H1 (cell line): ENCODE results near the gene PILRB. TPM values are rescaled to one million over a fixed set of nuclear protein-coding genes. Genes with fewer than 3 reads are reported as not detected.

Source experiments
- CTCF ChIA-PET: fragments of 300-600 bp; sonication (Branson Sonifier 250); formaldehyde crosslinking; loops from one replicate; lab custom pipeline; 2021; ENCODE audit not compliant: partially characterized antibody; lab: Charles Lee
- POLR2A ChIA-PET: fragments of 300-600 bp; sonication (Branson Sonifier 250); formaldehyde crosslinking; loops from one replicate; lab custom pipeline; 2021; ENCODE audit warnings: inconsistent platforms; ENCODE audit not compliant: partially characterized antibody; lab: Charles Lee
- DNase-seq, 2 experiments: peaks; one replicate each; pipeline versions ENCODE4 v3.0.0 to v3.0.0-alpha.2; 2010 to 2022; ENCODE audit warnings: low spot score in 2 of 2, low read depth in 1 of 2, mixed read lengths in 1 of 2
- FAIRE-seq: peaks from 2 replicates; lab custom pipeline; 2011; peaks lifted over from hg19 to GRCh38; lab: Jason Lieb, UNC
- H2AFZ ChIP-seq: 2 replicates; pipeline ENCODE4 v1.8.1; 2012; ENCODE audit warnings: low read length, inconsistent platforms
- H2AK5ac ChIP-seq: 2 replicates; pipeline ENCODE4 v1.6.1; 2013; ENCODE audit warnings: low read depth, low read length
- H2BK120ac ChIP-seq: replicated peaks from 2 replicates; pipeline ENCODE3; 2013; ENCODE audit warnings: low read depth, low read length, inconsistent platforms
- H2BK12ac ChIP-seq: 2 replicates; pipeline ENCODE4 v1.6.1; 2013; ENCODE audit warnings: low read depth, low read length
- H2BK15ac ChIP-seq: 2 replicates; pipeline ENCODE4 v1.6.1; 2013; ENCODE audit warnings: low read length
- H2BK20ac ChIP-seq: 2 replicates; pipeline ENCODE4 v1.6.1; 2013; ENCODE audit warnings: low read length
- H2BK5ac ChIP-seq: 2 replicates; pipeline ENCODE4 v1.6.1; 2013; ENCODE audit warnings: low read depth, low read length
- H3K14ac ChIP-seq: 2 replicates; pipeline ENCODE4 v1.6.1; 2013; ENCODE audit warnings: inconsistent platforms; ENCODE audit not compliant: insufficient read length
- H3K18ac ChIP-seq: 2 replicates; pipeline ENCODE4 v1.6.1; 2013; ENCODE audit warnings: low read length; ENCODE audit errors: extremely low read depth
- H3K23ac ChIP-seq: 2 replicates; pipeline ENCODE4 v1.6.1; 2013; ENCODE audit warnings: inconsistent platforms; ENCODE audit not compliant: insufficient read length
- H3K23me2 ChIP-seq: 2 replicates; pipeline ENCODE4 v1.6.1; 2013; ENCODE audit warnings: low read depth, low read length
- H3K27ac ChIP-seq: 2 replicates; pipeline ENCODE4 v1.6.1; 2011; ENCODE audit warnings: low read depth, low read length, inconsistent platforms
- H3K27me3 ChIP-seq, 4 experiments: replicated peaks in 1 of 4; 1 replicate in 1 of 4; 2 replicates in 3 of 4; pipeline versions ENCODE4 v1.6.1 to v1.8.1; 2011 to 2013; ENCODE audit warnings: low read length in 3 of 4, mild to moderate bottlenecking in 3 of 4, inconsistent platforms in 2 of 4, mixed read lengths in 2 of 4, moderate library complexity in 1 of 4; ENCODE audit not compliant: control insufficient read depth in 3 of 4, insufficient read depth in 3 of 4; ENCODE audit errors: extremely low read depth in 1 of 4
- H3K36me3 ChIP-seq, 4 experiments: 2 replicates each; pipeline versions ENCODE4 v1.6.1 to v1.8.1; 2011 to 2013; ENCODE audit warnings: mild to moderate bottlenecking in 4 of 4, low read length in 3 of 4, moderate library complexity in 2 of 4, control low read depth in 1 of 4, inconsistent platforms in 1 of 4; ENCODE audit not compliant: insufficient read depth in 4 of 4, control insufficient read depth in 2 of 4
- H3K4ac ChIP-seq: replicated peaks from 2 replicates; pipeline ENCODE3; 2013; ENCODE audit warnings: low read length, low read depth, mixed read lengths, inconsistent platforms; ENCODE audit not compliant: insufficient read length
- H3K4me1 ChIP-seq, 4 experiments: replicated peaks in 1 of 4; 1 replicate in 1 of 4; 2 replicates in 3 of 4; pipeline versions ENCODE4 v1.6.1 to v1.8.1; 2011 to 2013; ENCODE audit warnings: low read length in 3 of 4, inconsistent platforms in 2 of 4, mixed read lengths in 1 of 4; ENCODE audit not compliant: insufficient read depth in 4 of 4, control insufficient read depth in 3 of 4
- H3K4me2 ChIP-seq, 2 experiments: 2 replicates each; pipeline versions ENCODE4 v1.6.1 to v1.8.1; 2011 to 2013; ENCODE audit warnings: low read depth in 2 of 2, low read length in 2 of 2, control low read depth in 1 of 2, inconsistent platforms in 1 of 2, mild to moderate bottlenecking in 1 of 2; ENCODE audit not compliant: insufficient read depth in 1 of 2
- H3K4me3 ChIP-seq, 4 experiments: fragments of 200-600, 300-600 bp in 1 of 4; sonication (generic), shearing (Covaris generic), sonication (Bioruptor Twin) in 1 of 4; 2 replicates each; pipeline versions ENCODE4 v1.5.1 to v1.8.1; 2011 to 2016; ENCODE audit warnings: low read length in 4 of 4, low read depth in 3 of 4, control low read depth in 2 of 4, inconsistent platforms in 2 of 4, mild to moderate bottlenecking in 2 of 4, mixed read lengths in 1 of 4, moderate library complexity in 1 of 4; ENCODE audit not compliant: insufficient read depth in 2 of 4; ENCODE audit errors: extremely low read depth in 1 of 4
- H3K56ac ChIP-seq: replicated peaks from 2 replicates; pipeline ENCODE3; 2013; ENCODE audit warnings: low read depth, mild to moderate bottlenecking, mixed read lengths, low read length, inconsistent platforms; ENCODE audit not compliant: insufficient read length
- H3K79me1 ChIP-seq: 2 replicates; pipeline ENCODE4 v1.6.1; 2013; ENCODE audit warnings: low read depth, low read length, control low read depth
- H3K79me2 ChIP-seq, 2 experiments: 2 replicates each; pipeline versions ENCODE4 v1.6.1 to v1.8.1; 2012 to 2013; ENCODE audit warnings: low read length in 2 of 2, mild to moderate bottlenecking in 2 of 2, inconsistent platforms in 1 of 2; ENCODE audit not compliant: insufficient read depth in 2 of 2, control insufficient read depth in 1 of 2
- H3K9ac ChIP-seq, 4 experiments: replicated peaks in 1 of 4; 1 replicate in 1 of 4; 2 replicates in 3 of 4; pipeline versions ENCODE4 v1.6.1 to v1.8.1; 2011 to 2013; ENCODE audit warnings: low read depth in 3 of 4, low read length in 3 of 4, control low read depth in 2 of 4, mild to moderate bottlenecking in 2 of 4, moderate library complexity in 2 of 4, inconsistent platforms in 1 of 4; ENCODE audit errors: extremely low read depth in 1 of 4
- H3K9me3 ChIP-seq, 2 experiments: 2 replicates each; pipeline versions ENCODE4 v1.6.1 to v1.8.1; 2012 to 2013; ENCODE audit warnings: mild to moderate bottlenecking in 2 of 2, moderate library complexity in 2 of 2, control low read depth in 1 of 2, inconsistent platforms in 1 of 2, low read depth in 1 of 2, low read length in 1 of 2, mixed read lengths in 1 of 2; ENCODE audit not compliant: insufficient read depth in 2 of 2
- H4K20me1 ChIP-seq, 2 experiments: replicated peaks in 1 of 2; 2 replicates each; pipeline versions ENCODE3 to v1.8.1; 2011 to 2013; ENCODE audit warnings: inconsistent platforms in 2 of 2, low read length in 2 of 2, mild to moderate bottlenecking in 1 of 2; ENCODE audit not compliant: insufficient read depth in 2 of 2, control insufficient read depth in 1 of 2
- H4K5ac ChIP-seq: 2 replicates; pipeline ENCODE4 v1.6.1; 2013; ENCODE audit warnings: low read length, low read depth, mixed read lengths, inconsistent platforms; ENCODE audit not compliant: insufficient read length
- H4K8ac ChIP-seq: 2 replicates; pipeline ENCODE4 v1.8.0; 2013; ENCODE audit warnings: mild to moderate bottlenecking, moderate library complexity, low read length, inconsistent platforms; ENCODE audit not compliant: insufficient read depth; ENCODE audit errors: extremely low read depth
- H4K91ac ChIP-seq: replicated peaks from 2 replicates; pipeline ENCODE3; 2013; ENCODE audit warnings: low read length, mixed read lengths, inconsistent platforms; ENCODE audit not compliant: insufficient read length
- ASH2L ChIP-seq: fragments of 200-600, 300-600 bp; sonication (generic); IDR thresholded peaks from one replicate; pipeline ENCODE4 v1.7.1; 2017; ENCODE audit warnings: low read length
- CBX5 ChIP-seq: fragments of 300-800, 300-1000 bp; sonication (generic); IDR thresholded peaks from 2 replicates; pipeline ENCODE4 v1.7.1; 2016; ENCODE audit warnings: antibody characterized with exemption, low read length, low read depth
- CTBP2 ChIP-seq: IDR thresholded peaks from 2 replicates; pipeline ENCODE4 v1.7.0; 2011; ENCODE audit warnings: borderline replicate concordance, mild to moderate bottlenecking, moderate library complexity, mixed read lengths, low read length; ENCODE audit not compliant: insufficient read depth, insufficient read length
- EZH2 ChIP-seq: fragments of 200-600 bp; sonication (generic); IDR thresholded peaks from 2 replicates; pipeline ENCODE4 v1.7.1; 2012; ENCODE audit warnings: low read depth, mild to moderate bottlenecking, moderate library complexity, low read length, inconsistent platforms; ENCODE audit not compliant: severe bottlenecking
- GABPA ChIP-seq: IDR thresholded peaks from 2 replicates; pipeline ENCODE4 v1.6.1; 2011; ENCODE audit warnings: mild to moderate bottlenecking, low read length, moderate library complexity, borderline replicate concordance; ENCODE audit not compliant: insufficient read depth
- GTF2F1 ChIP-seq: IDR thresholded peaks from 2 replicates; pipeline ENCODE4 v1.6.1; 2012; ENCODE audit warnings: low read depth, low read length, improper control_type of control experiment, borderline replicate concordance
- KDM4A ChIP-seq: IDR thresholded peaks from one replicate; pipeline ENCODE4 v1.7.1; 2012; ENCODE audit warnings: low read depth, mild to moderate bottlenecking, moderate library complexity, low read length, inconsistent platforms; ENCODE audit not compliant: severe bottlenecking
- NANOG ChIP-seq: IDR thresholded peaks from 2 replicates; pipeline ENCODE4 v1.6.1; 2011; ENCODE audit warnings: low read length, low read depth, mild to moderate bottlenecking, inconsistent platforms; ENCODE audit not compliant: insufficient read depth, poor library complexity, severe bottlenecking
- POU5F1 ChIP-seq: IDR thresholded peaks from 2 replicates; pipeline ENCODE4 v1.6.1; 2011; ENCODE audit warnings: low read depth, mild to moderate bottlenecking, low read length, moderate library complexity
- SIN3A ChIP-seq, 2 experiments: IDR thresholded peaks in 1 of 2; conservative IDR thresholded peaks in 1 of 2; 2 replicates each; pipeline ENCODE4 v1.6.1; 2011 to 2012; ENCODE audit warnings: low read length in 2 of 2, improper control_type of control experiment in 1 of 2, low read depth in 1 of 2, mild to moderate bottlenecking in 1 of 2
- SP1 ChIP-seq: IDR thresholded peaks from 2 replicates; pipeline ENCODE4 v1.6.1; 2011; ENCODE audit warnings: low read depth, low read length
- YY1 ChIP-seq: IDR thresholded peaks from 2 replicates; pipeline ENCODE4 v1.6.1; 2011; ENCODE audit warnings: low read depth, mild to moderate bottlenecking, low read length
- WGBS, 2 experiments: shearing (Covaris generic) in 1 of 2; methylation state at CpG; one replicate each; pipeline versions ENCODE4 v1.1.6 to v1.1.7; 2013 to 2015; ENCODE audit warnings: low lambda C conversion rate in 2 of 2, mixed read lengths in 2 of 2, inconsistent platforms in 1 of 2, low coverage in 1 of 2, missing lambda C conversion rate in 1 of 2; ENCODE audit not compliant: insufficient replicate concordance in 2 of 2, insufficient coverage in 1 of 2, insufficient read length in 1 of 2; ENCODE audit errors: extremely low coverage in 1 of 2, missing lambda C conversion rate in 1 of 2; 5-methylcytosine and 5-hydroxymethylcytosine counted together
- polyA plus RNA-seq, 7 experiments: library from polyadenylated mRNA; depleted of rRNA in 3 of 7; stranded (reverse) in 5 of 7; unstranded in 2 of 7; fragments of >200 nt in 5 of 7; fragments of 200-250 nt in 2 of 7; gene quantifications; 1 replicate in 5 of 7; 2 replicates in 1 of 7; 4 replicates in 1 of 7; pipeline versions ENCODE4 v1.2.1 to v1.2.3, GENCODE V29; 2011 to 2013; ENCODE audit warnings: missing spikeins in 2 of 7, mixed read lengths in 2 of 7
- total RNA-seq: library from RNA; stranded (reverse); fragmentation: NEBNext Ultra II Directional; extraction: Animal tissue kit (Norgen Biotek cat#: 25700); gene quantifications from 2 replicates; pipeline ENCODE4 v1.2.1, GENCODE V29; 2021

Gene PILRB
- total and polyA plus RNA-seq, 2 of the 8 experiments (the other 6 are each of a cell fraction or from before 2014, with no cell fraction given), result 32.2 to 49.9 TPM

DNA sequence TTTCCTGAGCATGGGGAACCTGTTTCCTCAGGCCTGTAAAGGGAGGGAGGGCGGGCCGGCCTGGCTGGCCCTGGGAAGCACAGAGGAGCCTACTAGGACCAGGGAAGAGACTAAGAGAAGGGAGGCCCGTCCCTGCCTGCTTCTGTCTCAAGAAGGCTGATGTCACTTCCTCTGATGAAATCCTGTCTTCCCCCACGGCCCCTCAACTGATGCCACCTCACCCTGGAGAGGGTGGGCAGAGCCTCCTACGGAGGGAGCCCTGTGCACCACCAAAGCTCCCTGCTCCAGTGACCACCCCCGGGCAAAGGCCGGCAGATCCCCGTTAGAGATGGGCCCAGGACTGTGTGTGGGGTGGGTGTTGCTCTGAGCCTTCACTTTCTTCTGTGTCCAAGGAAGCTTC lies 14.3 kb downstream of the PILRB start:
- no peak overlapping the region for H2BK5ac ChIP-seq
- no peak overlapping the region for H3K4ac ChIP-seq
- H2AFZ ChIP-seq, result no peak overlapping the region
- no peaks in the 10 kb centered on the region for H3K9me3 ChIP-seq
- H4K8ac ChIP-seq, result no peak overlapping the region; the same call in 1 of the 2 replicates
- no peak overlapping the region for H2BK15ac ChIP-seq
- H3K79me1 ChIP-seq, result peaks cover 2% of the 10 kb centered on the region; the same call in 1 of the 2 replicates
- H3K4me3 ChIP-seq, result no peak overlapping the region
- POLR2A ChIA-PET, result interaction anchor here (0.6 to 2.1 kb wide), 5 partner anchors 10 to 84 kb away, joined by 3 to 9 read pairs (median 4); partner anchors contain the start of gene ZCWPW1
- CTCF ChIA-PET, result interaction anchor here (0.9 to 1.9 kb wide), 2 partner anchors 35 to 191 kb away, joined by 3 to 10 read pairs; no protein-coding TSS in a partner anchor
- no peak overlapping the region for H3K23ac ChIP-seq
- no peak for DNase-seq
- no peak overlapping the region for H3K14ac ChIP-seq
- TF ChIP-seq CTBP2, result no peak
- TF ChIP-seq SIN3A (conservative IDR thresholded peaks at IDR 0.05 in 1 of 2, IDR thresholded peaks at IDR 0.05 in 1 of 2; ENCODE audit: low read depth in 1 of 2, low read length in 2 of 2), result no peak
- TF ChIP-seq SP1, result no peak
- TF ChIP-seq EZH2, result no peak
- no peak for TF ChIP-seq NANOG
- TF ChIP-seq KDM4A, result no peak
- no peak for TF ChIP-seq YY1
- no peak for TF ChIP-seq GTF2F1
- no peak for TF ChIP-seq GABPA
- no peak for TF ChIP-seq ASH2L
- TF ChIP-seq POU5F1, result no peak
- no peak for TF ChIP-seq CBX5
- FAIRE-seq, result no peak
- no peak overlapping the region for H3K9ac ChIP-seq
- no peak overlapping the region for H3K18ac ChIP-seq
- 67% methylated on average over 5 of the region's 8 CpGs; no CpG with 5 or more reads in 1 of the 2 experiments for WGBS, 2 experiments
- H3K56ac ChIP-seq, result no peak overlapping the region
- peaks cover 0 to 11% (median 0%) of the 10 kb centered on the region in 4 experiments; a peak in 1 of 8 replicates for H3K36me3 ChIP-seq
- H3K4me2 ChIP-seq, result no peak overlapping the region
- 0 out of 7 replicates have a peak, but pooled peaks cover 0 to 2% (median 0%) of the 10 kb centered on the region in 4 experiments for H3K27me3 ChIP-seq
- no peak overlapping the region for H4K91ac ChIP-seq
- H2BK12ac ChIP-seq, result no peak overlapping the region
- no peak overlapping the region for H3K27ac ChIP-seq
- H4K5ac ChIP-seq, result no peak overlapping the region
- no peak overlapping the region for H2AK5ac ChIP-seq
- no peak overlapping the region for H2BK20ac ChIP-seq
- H3K23me2 ChIP-seq, result no peaks in the 10 kb centered on the region
- peaks cover 0 to 31% (median 19%) of the 10 kb centered on the region in 4 experiments; a peak in 6 of 7 replicates for H3K4me1 ChIP-seq
- H4K20me1 ChIP-seq, result no peaks in the 10 kb centered on the region
- H2BK120ac ChIP-seq, result no peak overlapping the region
- H3K79me2 ChIP-seq, result no peaks in the 10 kb centered on the region
